Stimulated activated CD4-positive, alpha-beta T cell treated with anti-CD3 and anti-CD28 coated beads, Interleukin-15, amount 100 ng/mL, for 24 hours (primary cell): ENCODE measurements around the gene ATP9A.
"Not testable (repeated sequence)": the region's sequence is repeated elsewhere in the genome, so short reads cannot be mapped to it uniquely, and the experiment has no call there.

ENCODE experiments used
- DNase-seq: peaks from one replicate; pipeline ENCODE4 v3.0.0-alpha.2; 2020

Gene ATP9A

DNA sequence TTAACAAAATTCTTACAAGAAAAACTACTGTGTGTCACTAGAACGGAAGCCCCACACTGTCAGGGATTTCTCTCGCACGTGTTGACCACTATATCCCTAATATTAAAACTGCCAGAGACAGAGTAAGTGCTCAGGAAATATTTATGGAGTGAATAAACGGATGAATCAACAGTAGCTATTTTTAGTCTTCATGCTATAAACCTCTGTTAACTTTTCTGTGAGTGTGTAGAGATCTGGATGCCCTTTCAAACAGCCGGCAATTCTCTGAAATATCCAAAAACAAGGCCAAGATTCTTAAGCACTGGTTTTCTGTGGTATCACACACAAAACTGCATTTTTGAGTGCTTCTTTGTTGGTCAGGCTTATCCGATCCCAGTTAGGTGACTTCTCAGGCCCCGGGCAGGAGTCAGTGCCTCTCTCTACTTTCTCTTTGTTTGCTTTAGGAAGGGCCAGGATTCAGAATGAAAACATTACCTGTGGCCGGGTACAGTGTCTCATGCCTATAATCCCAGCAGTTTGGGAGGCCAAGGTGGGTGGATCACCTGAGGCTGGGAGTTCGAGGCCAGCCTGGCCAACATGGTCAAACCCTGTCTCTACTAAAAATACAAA is 15.7 kb downstream of the ATP9A start:
- DNase-seq: no peak

- DNase-seq: no peak
These were observed 17.3 kb downstream of the ATP9A start for GRCh38 chr20:51750770-51751388.

DNA sequence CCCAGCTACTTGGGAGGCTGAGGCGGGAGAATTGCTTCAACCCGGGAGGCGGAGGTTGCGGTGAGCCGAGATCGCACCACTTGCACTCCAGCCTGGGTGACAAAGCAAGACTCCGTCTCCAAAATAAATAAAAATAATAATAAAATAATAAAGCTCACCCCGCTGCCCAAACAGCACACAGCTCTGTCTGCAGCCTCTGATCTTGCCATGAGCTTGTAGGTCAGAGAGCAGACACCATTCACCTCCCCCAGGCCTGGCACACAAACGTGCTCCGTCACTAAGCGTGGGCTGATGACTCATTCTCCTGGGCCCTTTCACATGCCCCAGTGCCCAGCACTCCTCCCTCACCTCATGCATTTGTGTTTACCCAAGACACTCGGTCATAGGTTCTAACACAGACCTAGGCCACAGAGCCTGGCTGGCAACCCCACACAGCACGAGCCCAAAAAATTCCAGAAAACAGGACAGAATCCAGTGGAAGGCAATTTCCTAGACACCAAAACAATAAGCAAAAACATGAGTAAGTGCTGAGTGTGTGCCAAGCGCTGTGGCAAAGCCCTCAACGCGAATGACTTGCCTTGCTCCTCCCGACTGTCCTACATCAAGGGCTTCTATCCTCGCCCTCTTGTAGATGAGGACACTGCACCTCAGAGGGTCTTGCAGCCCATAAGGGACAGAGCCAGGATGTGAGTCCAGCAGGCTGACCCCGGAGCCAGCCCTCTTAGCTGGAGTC is 18.0 kb downstream of the ATP9A start:
- peak; percentile 52 for DNase-seq

DNA sequence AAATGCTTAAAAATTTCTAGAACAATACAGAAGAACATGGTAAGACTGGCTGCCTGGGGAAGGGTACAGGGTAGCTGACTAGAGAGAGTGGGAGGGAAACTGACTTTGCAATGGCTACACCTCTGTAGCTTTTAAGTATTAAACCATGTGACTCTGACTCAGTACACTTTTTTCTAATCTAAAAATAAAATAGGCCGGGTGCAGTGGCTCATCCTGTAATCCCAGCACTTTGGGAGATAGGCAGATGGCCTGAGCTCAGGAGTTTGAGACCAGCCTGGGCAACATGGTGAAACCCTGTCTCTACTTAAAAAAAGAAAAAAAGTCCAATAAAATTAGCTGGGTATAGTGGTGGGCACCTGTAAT is 18.5 kb downstream of the ATP9A start:
- DNase-seq: no peak

- DNase-seq: no peak
These were observed 20.8 kb downstream of the ATP9A start for GRCh38 chr20:51747182-51747911.

DNA sequence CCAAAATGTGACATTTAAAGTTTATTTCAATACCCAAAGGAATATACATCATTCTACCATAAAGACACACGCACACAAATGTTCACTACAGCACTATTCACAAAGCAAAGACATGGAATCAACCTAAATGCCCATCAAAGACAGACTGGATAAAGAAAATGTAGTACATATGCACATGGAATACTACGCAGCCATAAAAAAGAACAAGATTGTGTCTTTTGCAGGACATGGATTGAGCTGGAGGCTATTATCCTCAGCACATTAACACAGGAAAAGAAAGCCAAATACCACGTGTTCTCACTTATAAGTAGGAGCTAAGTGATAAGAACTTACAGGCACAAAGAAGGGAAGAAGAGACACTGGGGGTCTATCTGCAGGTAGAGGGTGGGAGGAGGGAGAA is 22.4 kb downstream of the ATP9A start:
- DNase-seq: no peak

- no peak for DNase-seq
These were observed 27.4 kb downstream of the ATP9A start for GRCh38 chr20:51740838-51741237.

GRCh38 chr20:51740308-51740707 is 27.9 kb downstream of the ATP9A start:
- not testable (repeated sequence) for DNase-seq

DNA sequence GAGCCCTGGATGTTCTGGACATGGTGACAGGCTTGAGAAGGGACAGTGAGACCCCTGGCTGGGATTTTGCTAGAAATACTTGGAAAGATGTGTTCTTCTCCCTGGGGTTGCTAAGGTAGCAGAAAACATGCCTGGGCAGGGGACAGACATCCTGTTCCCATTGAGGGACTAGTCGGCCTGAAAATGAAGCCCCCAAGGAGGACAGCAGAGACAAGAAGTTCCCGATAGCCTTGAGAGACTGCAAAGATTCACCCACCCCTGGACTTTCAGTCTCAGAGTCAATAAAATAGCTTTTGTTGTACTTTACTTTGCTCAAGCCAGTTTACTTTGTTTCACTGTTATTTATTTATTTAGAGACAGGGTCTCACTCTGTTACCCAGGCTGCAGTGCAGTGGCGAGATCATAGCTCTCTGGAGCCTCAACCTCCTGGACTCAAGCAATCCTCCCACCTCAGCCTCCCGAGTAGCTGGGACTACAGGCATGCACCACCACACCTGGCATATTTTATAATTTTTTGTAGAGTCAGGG is 28.4 kb downstream of the ATP9A start:
- no peak for DNase-seq

- DNase-seq: no peak
These were observed 29.2 kb downstream of the ATP9A start for GRCh38 chr20:51738877-51739447.

- not testable (repeated sequence) for DNase-seq
These were observed 29.9 kb downstream of the ATP9A start for GRCh38 chr20:51738261-51738660.

DNA sequence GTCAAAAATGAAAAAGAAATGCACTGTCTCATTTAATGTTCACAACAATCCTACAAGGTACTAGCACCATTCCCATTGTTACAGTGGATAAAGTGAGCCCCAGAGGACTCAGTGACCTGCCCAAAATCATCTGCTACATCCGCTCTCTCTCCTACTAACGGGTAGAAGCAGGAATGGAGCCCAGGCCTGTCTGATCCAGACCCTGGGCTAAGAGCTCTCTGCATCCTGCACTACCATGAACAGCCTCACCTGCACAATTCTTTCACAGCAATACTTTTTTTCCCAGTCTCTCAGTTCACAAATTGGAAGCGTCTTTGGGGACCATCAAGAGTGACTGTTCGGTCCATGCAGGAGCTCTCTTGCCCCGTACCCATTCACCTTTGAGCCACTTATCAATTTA is 31.2 kb downstream of the ATP9A start:
- no peak for DNase-seq

- DNase-seq: no peak
These were observed 32.2 kb downstream of the ATP9A start for GRCh38 chr20:51735728-51736600.

- DNase-seq: no peak
These were observed 33.1 kb downstream of the ATP9A start for GRCh38 chr20:51734876-51735720.

DNA sequence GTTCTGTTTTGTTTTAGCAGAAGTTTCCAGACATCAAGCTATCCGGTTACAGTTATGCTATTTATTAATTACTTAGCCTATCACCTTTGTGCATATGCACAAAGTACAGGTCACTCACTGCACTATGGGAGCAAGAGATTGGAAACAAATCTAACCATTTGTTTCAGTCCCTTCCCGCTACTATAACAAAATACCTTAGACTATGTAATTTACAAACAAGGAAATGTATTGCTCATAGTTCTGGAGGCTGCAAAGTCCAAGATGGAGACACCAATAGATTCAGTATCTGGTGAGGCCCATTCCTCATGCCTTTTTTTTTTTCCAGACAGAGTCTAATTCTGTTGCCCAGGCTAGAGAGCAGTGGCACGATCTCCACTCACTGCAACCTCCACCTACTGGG is 35.1 kb downstream of the ATP9A start:
- no peak for DNase-seq

DNA sequence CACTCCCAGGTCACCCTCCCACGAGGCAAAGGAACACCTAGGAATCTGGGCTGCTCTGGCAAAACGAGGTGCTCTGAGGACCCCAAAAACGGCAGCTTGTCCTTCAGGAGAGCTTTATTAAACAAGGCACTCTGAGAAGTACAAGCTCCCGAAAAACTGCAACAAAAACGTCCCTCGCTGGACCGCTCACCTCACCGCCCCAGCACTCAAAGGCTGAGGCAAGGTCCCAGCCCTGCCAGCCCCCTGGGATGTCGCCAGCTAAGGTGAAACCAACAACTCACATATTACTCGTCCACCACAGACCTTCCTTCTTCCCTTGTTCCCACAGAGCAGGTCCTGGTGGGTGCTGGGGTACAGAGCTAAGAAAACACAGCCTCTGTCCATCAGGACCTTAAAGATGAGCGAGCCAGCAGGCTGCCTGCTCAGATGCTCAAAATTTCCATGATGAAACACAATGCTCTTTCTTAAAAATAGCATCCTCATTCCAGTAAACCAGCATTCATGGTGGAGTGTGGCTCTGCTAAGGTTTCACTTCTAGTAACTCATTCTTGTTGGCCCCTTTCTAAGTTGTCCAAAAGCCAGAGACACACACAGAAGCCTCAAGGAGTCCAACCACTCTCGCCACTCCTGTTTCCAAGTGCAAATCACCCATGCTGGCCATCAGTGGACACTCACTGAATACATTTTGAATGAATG is 35.9 kb downstream of the ATP9A start:
- DNase-seq: peak; percentile 12

DNA sequence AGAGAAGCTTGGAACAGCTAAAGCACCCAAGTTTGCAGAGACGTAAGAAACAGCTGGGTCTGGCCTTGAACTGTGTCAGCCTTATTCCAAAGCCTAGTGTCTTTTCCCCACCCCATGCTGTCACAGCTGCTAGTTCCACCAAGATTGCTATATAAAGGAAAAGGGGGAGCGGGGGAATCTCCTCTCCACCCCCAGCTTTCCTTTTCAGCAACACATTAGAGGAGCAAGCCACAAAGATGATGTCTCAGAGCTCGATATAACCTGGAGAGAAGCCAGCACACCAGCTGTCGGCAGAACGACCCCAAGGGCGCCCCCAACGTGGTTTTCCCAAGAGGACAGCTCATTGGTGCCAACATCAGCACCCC is 36.5 kb downstream of the ATP9A start:
- DNase-seq: no peak

GRCh38 chr20:51729771-51730170 is 38.4 kb downstream of the ATP9A start:
- DNase-seq: no peak

DNA sequence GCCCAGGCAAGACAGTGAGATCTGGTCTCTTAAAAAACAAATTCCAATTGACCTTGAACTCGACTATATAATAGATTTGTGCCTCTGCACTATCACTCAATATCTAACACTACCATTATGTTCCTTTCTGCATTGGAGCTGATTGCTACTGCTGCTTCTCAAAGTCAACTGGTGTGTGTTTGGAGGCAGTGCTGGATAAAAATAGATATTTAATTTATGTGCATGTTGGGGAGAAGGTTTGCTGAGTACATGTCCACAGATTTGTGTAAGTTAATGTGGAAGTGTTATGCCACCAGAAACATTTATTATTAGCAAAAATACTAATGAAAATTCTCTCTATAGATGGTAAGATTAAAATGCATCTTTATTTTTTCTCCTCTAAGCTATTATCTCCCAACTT is 39.5 kb downstream of the ATP9A start:
- no peak for DNase-seq

GRCh38 chr20:51727872-51728271 is 40.3 kb downstream of the ATP9A start:
- DNase-seq: no peak
